ENCODE data around the gene ZNF726. TPM values are rescaled to one million over a fixed set of nuclear protein-coding genes. Genes with fewer than 3 reads are reported as not detected.
"Not testable (repeated sequence)": the region's sequence is repeated elsewhere in the genome, so short reads cannot be mapped to it uniquely, and the experiment has no call there.

The ZNF726 gene
- total RNA-seq, 6 experiments from 2014 or later: 0.73 to 4.1 (median 1.9) TPM

- H3K36me3 ChIP-seq: no peaks in the 10 kb centered on the region
- intact Hi-C loops (cut with DNase I): no loop called here
- no peak overlapping the region for H3K4me3 ChIP-seq
- no peak overlapping the region for H3K27ac ChIP-seq
- WGBS (ENCODE audit: insufficient coverage, low coverage, low lambda C conversion rate, missing lambda C conversion rate): 85% methylated on average over 5 of the region's 5 CpGs
- no peaks in the 10 kb centered on the region for H3K4me1 ChIP-seq
- no peaks in the 10 kb centered on the region for H3K9me3 ChIP-seq
- no peak for DNase-seq
- H3K27me3 ChIP-seq: no peaks in the 10 kb centered on the region
- ATAC-seq: no peak
- TF ChIP-seq POLR2A (IDR thresholded peaks at IDR 0.05) (no peak), CTCF (IDR thresholded peaks at IDR 0.05) (no peak)
Measured at GRCh38 chr19:23925285-23925684, 10.6 kb downstream of the ZNF726 start.

- Histone ChIP-seq H3K4me1 (no peaks in the 10 kb centered on the region), H3K27ac (no peak overlapping the region), H3K9me3 (peaks cover 0 to 13% (median 6%) of the 10 kb centered on the region in 4 donors), H3K36me3 (no peaks in the 10 kb centered on the region), H3K4me3 (no peak overlapping the region), H3K27me3 (no peaks in the 10 kb centered on the region)
- TF ChIP-seq CTCF (IDR thresholded peaks at IDR 0.05) (no peak), POLR2A (IDR thresholded peaks at IDR 0.05) (no peak)
- no peak for ATAC-seq
- no peak for DNase-seq
- intact Hi-C loops (cut with DNase I): no loop called here
- WGBS (ENCODE audit: insufficient coverage, low coverage, low lambda C conversion rate, missing lambda C conversion rate): 73% methylated on average over 1 of the region's 1 CpG
Measured at GRCh38 chr19:23932878-23933277, 18.2 kb downstream of the ZNF726 start.

DNA sequence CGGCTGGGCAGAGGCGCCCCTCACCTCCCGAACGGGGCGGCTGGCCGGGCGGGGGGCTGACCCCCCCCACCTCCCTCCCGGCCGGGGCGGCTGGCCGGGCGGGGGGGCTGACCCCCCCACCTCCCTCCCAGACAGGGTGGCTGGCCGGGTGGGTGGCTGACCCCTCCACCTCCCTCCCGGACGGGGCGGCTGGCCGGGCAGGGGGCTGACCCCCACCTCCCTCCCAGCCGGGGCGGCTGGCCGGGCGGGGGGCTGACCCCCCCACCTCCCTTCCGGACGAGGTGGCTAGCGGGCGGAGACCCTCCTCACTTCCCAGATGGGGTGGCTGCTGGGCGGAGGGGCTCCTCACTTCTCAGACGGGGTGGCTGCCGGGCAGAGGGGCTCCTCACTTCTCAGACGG lies 22.3 kb downstream of the ZNF726 start:
- H3K4me3 ChIP-seq; H3K27me3 ChIP-seq; H3K27ac ChIP-seq; H3K36me3 ChIP-seq; H3K4me1 ChIP-seq; DNase-seq; intact Hi-C loops (cut with DNase I); ATAC-seq: not testable (repeated sequence)
- peaks cover 0 to 13% (median 6%) of the 10 kb centered on the region in 4 donors for H3K9me3 ChIP-seq
- 80% methylated on average over 1 of the region's 29 CpGs for WGBS (ENCODE audit: insufficient coverage, low coverage, low lambda C conversion rate, missing lambda C conversion rate)

- TF ChIP-seq POLR2A (IDR thresholded peaks at IDR 0.05) (no peak), CTCF (IDR thresholded peaks at IDR 0.05) (no peak)
- intact Hi-C loops (cut with DNase I): no loop called here
- no peak for DNase-seq
Measured at GRCh38 chr19:23943411-23943810, 28.7 kb downstream of the ZNF726 start.

DNA sequence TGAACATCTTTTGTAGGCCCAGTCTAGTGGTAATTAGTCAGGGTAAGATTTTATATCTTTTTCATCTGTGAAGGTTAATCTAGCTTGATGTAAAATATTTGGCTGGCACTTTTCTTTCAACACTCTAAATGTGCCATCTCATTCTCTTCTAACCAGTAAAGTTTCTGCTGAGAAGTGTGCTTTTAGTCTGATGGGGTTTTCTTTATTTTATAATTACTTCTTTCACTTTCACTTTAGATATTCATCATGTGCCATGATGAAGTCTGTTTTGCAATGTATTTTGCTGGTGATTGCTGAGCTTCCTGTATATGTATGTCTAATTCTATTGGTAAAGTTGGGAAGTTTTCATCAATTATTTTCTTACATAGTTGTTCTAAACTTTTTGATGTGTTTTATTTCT lies 31.9 kb downstream of the ZNF726 start:
- TF ChIP-seq CTCF (IDR thresholded peaks at IDR 0.05) (no peak), POLR2A (IDR thresholded peaks at IDR 0.05) (no peak)
- Histone ChIP-seq H3K9me3 (no peaks in the 10 kb centered on the region), H3K36me3 (no peaks in the 10 kb centered on the region), H3K27ac (no peak overlapping the region), H3K4me3 (no peak overlapping the region), H3K4me1 (no peaks in the 10 kb centered on the region), H3K27me3 (no peaks in the 10 kb centered on the region)
- intact Hi-C loops (cut with DNase I): no loop called here
- peak in 1 of 4 donors; percentile 56 for ATAC-seq
- DNase-seq: no peak

More at GRCh38 chr19:23943411-23943810, 28.7 kb downstream of the ZNF726 start:
- peak; percentile 33 to 78 (median 50) for ATAC-seq
- 29% methylated on average over 1 of the region's 1 CpG for WGBS (ENCODE audit: insufficient coverage, low coverage, low lambda C conversion rate, missing lambda C conversion rate)
- Histone ChIP-seq H3K9me3 (no peaks in the 10 kb centered on the region), H3K36me3 (no peaks in the 10 kb centered on the region), H3K27me3 (no peaks in the 10 kb centered on the region), H3K4me3 (no peak overlapping the region), H3K4me1 (no peaks in the 10 kb centered on the region), H3K27ac (no peak overlapping the region)

All from right lobe of liver (tissue), 6 donors.